ES-I3 (cell line): ENCODE results near the gene CDC26.
A peak's percentile ranks its signal among the peaks of the same experiment; 100 is the strongest.

Experiments used
- H3K36me3 ChIP-seq: 2 replicates; pipeline ENCODE4 v1.6.1; 2013; ENCODE audit warnings: mild to moderate bottlenecking, low read length, control low read depth, moderate library complexity; ENCODE audit not compliant: insufficient read depth
- H3K4me1 ChIP-seq: 2 replicates; pipeline ENCODE4 v1.6.1; 2013; ENCODE audit warnings: mild to moderate bottlenecking, control low read depth, low read length; ENCODE audit not compliant: insufficient read depth
- H3K9ac ChIP-seq: 2 replicates; pipeline ENCODE4 v1.6.1; 2013; ENCODE audit warnings: low read depth, mild to moderate bottlenecking, low read length, moderate library complexity
- H3K9me3 ChIP-seq: 2 replicates; pipeline ENCODE4 v1.6.1; 2013; ENCODE audit warnings: mild to moderate bottlenecking, low read length, moderate library complexity; ENCODE audit not compliant: control insufficient read depth, insufficient read depth

The CDC26 gene

DNA sequence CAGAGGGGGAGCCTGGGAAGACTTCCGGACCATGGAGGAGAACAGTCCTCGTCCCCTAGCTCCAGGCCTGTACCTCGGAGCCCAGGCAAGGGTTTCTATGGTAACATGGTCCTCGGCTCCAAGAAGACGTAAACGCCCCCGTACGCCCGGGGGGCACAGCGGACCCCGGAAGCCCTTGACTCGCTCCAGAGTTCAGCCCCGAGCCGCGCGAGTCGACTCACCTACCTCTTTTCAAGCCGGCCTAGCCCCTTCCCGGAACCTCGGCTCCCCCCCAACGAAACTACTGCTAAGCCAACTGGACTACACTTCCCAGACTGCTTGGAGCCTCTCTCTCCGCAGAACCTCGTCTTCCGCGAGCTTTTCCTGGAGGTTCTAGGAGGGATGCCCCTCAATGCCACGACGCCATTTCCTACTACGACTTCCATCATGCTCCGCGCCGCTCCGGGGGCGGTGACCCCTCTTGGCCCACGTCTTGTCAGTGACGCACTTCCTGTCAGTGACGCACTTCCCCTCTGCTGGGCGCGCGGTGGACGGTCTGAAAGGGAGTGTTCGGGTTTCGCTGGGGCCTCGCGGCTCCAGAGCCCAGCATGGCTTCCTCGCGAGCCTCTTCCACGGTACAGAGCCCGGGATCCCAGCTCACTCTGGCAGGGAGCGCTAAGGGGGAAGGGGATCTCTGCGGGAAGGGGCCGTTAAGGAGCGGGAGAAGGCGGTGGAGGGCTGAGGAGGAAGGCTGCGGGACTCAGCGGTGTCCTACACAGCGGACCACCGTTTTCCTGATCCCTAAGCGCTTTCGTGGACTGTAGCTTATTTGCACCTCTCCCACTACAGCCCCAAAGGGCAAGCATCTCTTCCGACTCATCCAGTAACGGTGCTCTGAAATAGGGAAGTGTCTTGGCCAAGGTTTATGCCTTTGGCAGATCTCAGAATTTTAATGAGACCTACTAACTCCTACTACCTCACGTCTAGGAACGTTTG is at the start of gene CDC26, which contains the start of gene PRPF4:
Gene CDC26, minus strand, starts transcription at position 416 of the 975 bp plus-strand sequence. CDS start 3,065 bp downstream, outside the sequence.
Gene PRPF4, plus strand, starts transcription at position 502 of the 975 bp plus-strand sequence. Its CDS starts 86 bp downstream, at position 588.
- peak within 1 kb of the TSS; percentile 82 for H3K9ac ChIP-seq
- H3K4me1 ChIP-seq, result peaks cover 4% of the 10 kb centered on the region; the same call in 1 of the 2 replicates
- peaks cover 29% of the 10 kb centered on the region for H3K36me3 ChIP-seq
- no peaks in the 10 kb centered on the region for H3K9me3 ChIP-seq

GRCh38 chr9:113322671-113323070 is 47.3 kb upstream of the CDC26 start:
- no peaks in the 10 kb centered on the region for H3K36me3 ChIP-seq
- no peaks in the 10 kb centered on the region for H3K4me1 ChIP-seq
- H3K9me3 ChIP-seq, result no peaks in the 10 kb centered on the region
- H3K9ac ChIP-seq, result no peak overlapping the region

DNA sequence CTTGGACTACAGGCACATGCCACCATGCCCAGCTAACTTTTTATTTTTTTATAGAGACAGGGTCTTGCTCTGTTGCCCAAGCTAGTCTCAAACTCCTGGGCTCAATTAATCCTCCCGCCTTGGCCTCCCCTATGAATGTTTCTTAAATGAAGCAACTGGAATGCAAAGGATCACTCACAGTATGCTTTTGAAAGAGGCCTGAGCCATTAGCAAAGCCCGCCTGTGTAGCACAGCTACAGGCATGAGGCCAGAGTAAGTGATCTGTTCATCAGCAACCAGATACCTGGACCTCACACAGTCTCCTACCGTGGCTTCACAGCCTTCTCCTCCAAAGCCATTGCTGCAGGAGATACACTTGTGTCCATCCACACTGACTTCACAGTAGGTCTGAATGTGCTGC is 44.7 kb upstream of the CDC26 start:
- no peaks in the 10 kb centered on the region for H3K4me1 ChIP-seq
- no peaks in the 10 kb centered on the region for H3K9me3 ChIP-seq
- H3K36me3 ChIP-seq, result no peaks in the 10 kb centered on the region
- H3K9ac ChIP-seq, result no peak overlapping the region

DNA sequence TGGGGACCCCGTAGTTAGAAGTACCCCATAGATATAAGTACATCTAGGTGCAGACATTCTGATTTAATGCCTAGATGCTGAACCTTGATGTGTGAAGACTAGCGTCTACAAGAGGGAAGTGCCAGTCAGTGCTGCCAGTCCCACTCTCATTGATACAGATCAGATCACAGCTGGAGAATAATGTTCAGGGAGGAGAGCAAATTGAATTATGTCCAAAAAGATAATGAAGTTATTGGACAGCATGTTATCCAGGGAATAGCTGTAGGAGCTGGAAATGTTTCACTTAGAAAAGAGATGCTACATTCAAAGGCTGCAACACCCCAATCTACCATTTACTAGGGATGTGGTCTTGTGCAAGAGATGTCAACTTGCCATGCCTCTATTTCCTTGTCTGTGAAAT is 43.7 kb upstream of the CDC26 start:
- Histone ChIP-seq H3K9ac (no peak overlapping the region), H3K9me3 (no peaks in the 10 kb centered on the region), H3K36me3 (no peaks in the 10 kb centered on the region), H3K4me1 (no peaks in the 10 kb centered on the region)

DNA sequence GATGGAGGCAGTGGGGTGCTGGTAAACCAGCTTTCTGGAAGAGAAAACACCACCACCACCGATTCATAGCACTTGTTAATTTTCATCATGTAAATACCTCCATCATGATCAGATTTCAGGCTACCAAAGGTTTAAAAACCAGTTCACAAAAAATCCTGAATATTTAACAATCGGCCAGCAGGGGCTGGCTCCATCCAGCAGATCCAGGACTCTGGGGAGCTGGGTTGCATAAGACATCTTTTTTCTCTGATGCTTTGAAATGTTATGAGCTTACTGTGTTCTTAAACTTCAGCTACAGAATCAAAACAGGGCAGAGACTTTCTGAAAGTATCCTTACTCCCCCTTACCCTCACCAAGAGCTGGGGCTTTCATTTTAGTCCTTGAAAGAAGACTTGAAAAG is 42.4 kb upstream of the CDC26 start:
- Histone ChIP-seq H3K4me1 (no peaks in the 10 kb centered on the region), H3K36me3 (no peaks in the 10 kb centered on the region), H3K9me3 (no peaks in the 10 kb centered on the region), H3K9ac (no peak overlapping the region)

GRCh38 chr9:113316030-113316429 is 40.7 kb upstream of the CDC26 start:
- Histone ChIP-seq H3K9ac (no peak overlapping the region), H3K36me3 (no peaks in the 10 kb centered on the region), H3K4me1 (no peaks in the 10 kb centered on the region), H3K9me3 (no peaks in the 10 kb centered on the region)

DNA sequence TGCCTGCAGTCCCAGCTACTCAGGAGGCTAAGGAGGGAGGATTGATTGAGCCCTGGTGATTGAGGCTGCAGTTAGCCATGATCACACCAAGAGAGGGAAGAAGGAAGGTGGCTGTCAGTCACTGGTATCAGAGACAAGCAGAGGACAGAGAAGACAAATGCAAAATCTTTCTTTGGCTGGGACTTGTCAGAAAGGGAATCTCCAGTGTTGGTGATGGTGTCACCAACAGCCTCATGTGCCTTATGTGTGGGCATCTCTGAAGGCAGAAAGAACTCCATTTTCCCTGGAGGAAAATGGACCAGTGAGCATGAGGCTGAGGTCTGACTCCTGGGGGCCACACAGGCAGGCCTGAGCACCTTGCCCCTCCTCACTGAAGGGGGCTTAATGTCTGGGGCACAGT is 39.9 kb upstream of the CDC26 start:
- no peaks in the 10 kb centered on the region for H3K9me3 ChIP-seq
- no peak overlapping the region for H3K9ac ChIP-seq
- H3K36me3 ChIP-seq, result no peaks in the 10 kb centered on the region
- no peaks in the 10 kb centered on the region for H3K4me1 ChIP-seq

DNA sequence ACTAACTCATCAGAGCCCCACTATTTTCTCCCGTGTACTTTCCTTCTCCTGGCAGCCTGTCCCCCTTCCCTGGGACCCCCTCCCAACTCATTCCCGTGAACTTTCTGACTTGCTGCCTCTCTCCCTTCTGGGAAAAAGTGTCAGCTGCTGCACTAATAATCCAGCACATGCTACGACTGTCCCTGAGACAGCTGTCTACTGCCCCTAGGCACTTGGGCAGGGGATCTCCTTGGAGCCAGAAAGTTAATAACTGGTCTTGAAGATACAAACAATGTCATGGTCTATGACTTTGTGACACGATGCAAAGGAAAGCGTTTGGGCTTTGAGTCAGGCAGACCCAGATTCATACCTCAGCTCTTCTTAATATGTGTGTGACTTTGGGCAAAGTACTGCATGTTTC is 37.9 kb upstream of the CDC26 start:
- Histone ChIP-seq H3K9me3 (no peaks in the 10 kb centered on the region), H3K4me1 (no peaks in the 10 kb centered on the region), H3K36me3 (no peaks in the 10 kb centered on the region), H3K9ac (no peak overlapping the region)

- Histone ChIP-seq H3K9ac (no peak overlapping the region), H3K9me3 (no peaks in the 10 kb centered on the region), H3K4me1 (no peaks in the 10 kb centered on the region), H3K36me3 (no peaks in the 10 kb centered on the region)
Measured at GRCh38 chr9:113311961-113312360, 36.6 kb upstream of the CDC26 start.

DNA sequence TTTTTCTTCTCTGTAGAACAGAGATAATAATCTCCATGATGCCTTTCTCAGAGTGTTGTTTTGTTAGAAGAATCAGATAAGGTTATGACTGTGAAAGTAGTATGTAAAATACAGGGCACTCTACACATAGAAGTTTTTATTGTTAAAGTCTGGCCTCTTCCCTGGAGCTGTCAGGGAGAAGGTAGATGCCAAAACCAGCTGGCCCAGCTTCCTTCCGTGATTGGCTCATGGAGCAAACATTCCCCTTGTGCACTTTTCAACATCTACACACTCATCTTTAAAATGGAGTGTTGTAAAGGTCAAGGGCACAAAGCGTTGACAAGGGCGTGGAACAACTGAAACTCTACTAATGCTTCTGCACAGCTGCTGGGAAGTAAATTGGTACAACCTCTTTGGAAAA is 35.2 kb upstream of the CDC26 start:
- Histone ChIP-seq H3K9me3 (no peaks in the 10 kb centered on the region), H3K4me1 (no peaks in the 10 kb centered on the region), H3K9ac (no peak overlapping the region), H3K36me3 (no peaks in the 10 kb centered on the region)

DNA sequence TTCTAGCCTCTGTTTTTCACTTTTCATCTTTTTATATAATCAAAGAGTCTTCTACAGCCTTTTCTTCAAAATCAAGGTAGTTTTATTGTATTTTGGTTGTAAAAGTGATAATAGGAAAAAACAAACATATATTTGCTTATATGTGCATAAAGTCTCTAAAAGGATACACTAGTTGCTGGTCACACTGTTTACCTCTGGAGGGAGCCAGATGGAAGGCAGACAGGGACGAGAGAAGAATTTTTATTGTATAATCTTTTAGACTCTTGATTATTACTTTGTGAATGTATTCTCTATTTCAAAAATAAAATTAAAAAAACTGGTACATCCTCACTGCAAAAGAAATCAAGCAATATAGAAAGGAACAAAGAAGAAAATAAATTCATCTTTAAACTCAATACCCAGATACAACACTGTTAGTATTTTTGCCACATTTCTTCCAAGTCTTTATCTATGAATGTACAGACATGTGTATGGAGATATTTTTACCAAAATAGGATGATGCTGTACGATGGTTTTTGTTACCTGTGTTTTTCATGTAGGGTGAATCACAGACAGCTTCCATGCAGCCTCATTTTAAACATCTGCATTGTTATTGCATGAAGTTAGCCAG is 33.9 kb upstream of the CDC26 start:
- Histone ChIP-seq H3K4me1 (no peaks in the 10 kb centered on the region), H3K9me3 (no peaks in the 10 kb centered on the region), H3K9ac (no peak overlapping the region), H3K36me3 (no peaks in the 10 kb centered on the region)

DNA sequence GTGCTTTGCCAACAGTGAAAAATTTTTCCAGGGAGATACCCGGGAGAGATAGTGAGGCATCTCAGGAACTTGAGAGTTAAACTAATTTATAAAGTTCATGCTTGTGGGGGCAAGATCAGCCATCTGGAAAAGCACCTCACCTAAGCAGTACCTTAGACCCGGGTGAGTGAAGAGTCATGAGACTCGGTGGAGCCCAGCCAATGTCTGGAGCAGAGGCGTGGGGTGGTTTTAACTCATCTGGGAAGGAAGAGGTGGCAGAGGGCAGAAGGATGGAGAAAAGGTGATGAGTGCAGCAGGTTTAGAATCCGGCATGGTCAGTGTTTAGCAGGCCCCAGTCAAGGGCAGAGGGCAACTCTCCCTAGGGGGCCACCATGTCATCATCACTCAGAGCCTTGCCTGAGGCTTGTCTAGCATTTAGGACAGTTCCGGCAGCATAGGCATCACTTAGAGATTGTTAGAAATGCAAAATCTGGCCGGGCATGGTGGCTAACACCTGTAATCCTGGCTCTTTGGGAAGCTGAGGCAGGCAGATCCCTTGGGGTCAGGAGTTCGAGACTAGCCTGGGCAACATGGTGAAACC is 32.1 kb upstream of the CDC26 start:
- no peaks in the 10 kb centered on the region for H3K36me3 ChIP-seq
- H3K9ac ChIP-seq, result no peak overlapping the region
- no peaks in the 10 kb centered on the region for H3K4me1 ChIP-seq
- no peaks in the 10 kb centered on the region for H3K9me3 ChIP-seq

DNA sequence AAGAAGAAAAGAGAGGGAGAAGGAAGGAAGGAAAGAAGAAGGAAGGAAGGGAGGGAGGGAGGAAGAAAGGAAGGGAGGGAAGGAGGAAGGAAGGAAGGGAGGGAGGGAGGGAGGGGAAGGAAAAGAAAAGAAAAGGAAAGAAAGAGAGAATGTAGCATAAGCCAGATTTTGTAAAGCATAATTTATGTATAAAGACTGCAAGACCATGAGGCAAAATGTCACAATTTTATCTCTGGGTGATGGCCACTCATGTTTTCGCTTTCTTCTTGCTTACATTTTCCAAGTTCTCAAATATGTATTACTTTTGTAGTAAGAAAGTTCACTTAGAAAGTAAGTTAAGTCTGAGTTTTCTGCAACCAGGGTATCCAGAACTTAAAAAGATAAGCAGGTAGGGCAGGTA is 31.2 kb upstream of the CDC26 start:
- H3K9ac ChIP-seq, result no peak overlapping the region
- no peaks in the 10 kb centered on the region for H3K36me3 ChIP-seq
- H3K9me3 ChIP-seq, result no peaks in the 10 kb centered on the region
- no peaks in the 10 kb centered on the region for H3K4me1 ChIP-seq

DNA sequence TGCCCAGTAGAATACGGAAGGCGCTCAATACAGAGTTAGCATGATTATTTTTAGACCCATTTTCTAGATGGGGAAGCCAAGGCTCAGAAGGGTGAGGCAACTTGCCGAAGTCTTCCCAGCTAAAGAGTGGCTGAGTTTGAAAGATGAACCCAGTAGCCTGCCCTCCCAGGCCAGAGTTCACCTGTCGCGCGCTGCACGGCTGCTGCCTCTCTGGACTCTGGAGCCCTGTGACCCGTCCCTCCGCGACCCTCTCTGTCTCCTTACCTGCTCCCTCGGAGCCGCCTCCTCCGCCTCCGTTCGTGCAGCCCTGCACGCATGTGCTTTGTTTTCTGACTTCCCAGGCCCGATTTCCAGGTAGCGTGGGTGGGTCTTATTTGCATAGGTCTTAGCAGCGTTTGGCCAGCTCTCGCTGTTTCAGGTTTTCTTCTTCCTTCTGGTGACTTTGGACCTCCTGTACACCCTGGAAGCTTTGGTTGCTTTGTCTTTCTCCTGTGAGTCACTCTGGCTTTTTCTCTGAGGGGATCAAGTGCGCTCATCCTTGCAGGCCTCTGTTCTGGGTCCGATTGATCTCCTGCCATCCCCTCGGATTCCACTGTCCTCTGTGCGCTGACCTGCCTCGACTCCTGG is 27.5 kb upstream of the CDC26 start, which contains the start of gene RNF183:
Gene RNF183, minus strand, starts transcription at position 585 of the 627 bp plus-strand sequence. CDS start 5,192 bp downstream, outside the sequence.
- Histone ChIP-seq H3K9me3 (no peaks in the 10 kb centered on the region), H3K4me1 (peaks cover 2% of the 10 kb centered on the region; the same call in 1 of the 2 replicates), H3K36me3 (no peaks in the 10 kb centered on the region), H3K9ac (no peak within 1 kb of the TSS)
